Caki2 (cell line): ENCODE results near the gene PROZ. TPM values are rescaled to one million over a fixed set of nuclear protein-coding genes. Genes with fewer than 3 reads are reported as not detected.

Source experiments
- DNase-seq: peaks from one replicate; pipeline ENCODE4 v3.0.0-alpha.2; 2015; ENCODE audit warnings: low read depth
- in situ Hi-C: cut with HindIII; loops from 2 replicates; pipeline ENCODE4 v1.10.0; 2016; ENCODE audit warnings: low sequenced_read_pairs, low pct_unique_long_range_greater_than_20kb, mixed read lengths
- total RNA-seq: library from RNA; depleted of rRNA; stranded (reverse); fragments of >200 nt; shearing (Covaris generic); gene quantifications from 2 replicates; pipeline ENCODE4 v1.2.3, GENCODE V29; 2014; ENCODE audit warnings: low replicate concordance

Gene PROZ
- total RNA-seq, 1 experiment from 2014 or later: not detected

- no peak for DNase-seq
- in situ Hi-C loops: no loop called here
Measured at GRCh38 chr13:113135281-113135760, 23.1 kb upstream of the PROZ start.

- no peak for DNase-seq
- in situ Hi-C loops: no loop called here
Measured at GRCh38 chr13:113137691-113138298, 20.7 kb upstream of the PROZ start.

- in situ Hi-C loops: no loop called here
- no peak for DNase-seq
Measured at GRCh38 chr13:113138792-113139551, 19.5 kb upstream of the PROZ start.

- in situ Hi-C loops: no loop called here
- DNase-seq: no peak
Measured at GRCh38 chr13:113139577-113139976, 18.9 kb upstream of the PROZ start.

GRCh38 chr13:113140677-113141600, 17.5 kb upstream of the PROZ start:
- DNase-seq: no peak
- in situ Hi-C loops: no loop called here

GRCh38 chr13:113141601-113141970, 16.9 kb upstream of the PROZ start:
- no peak for DNase-seq
- in situ Hi-C loops: no loop called here

- no peak for DNase-seq
- in situ Hi-C loops: no loop called here
Measured at GRCh38 chr13:113142876-113143275, 15.6 kb upstream of the PROZ start.

GRCh38 chr13:113143466-113144254, 14.8 kb upstream of the PROZ start:
- in situ Hi-C loops: no loop called here
- no peak for DNase-seq

GRCh38 chr13:113144255-113144629, 14.2 kb upstream of the PROZ start:
- in situ Hi-C loops: no loop called here
- DNase-seq: no peak

- DNase-seq: no peak
- in situ Hi-C loops: no loop called here
Measured at GRCh38 chr13:113145496-113145895, 13.0 kb upstream of the PROZ start.

- in situ Hi-C loops: no loop called here
- no peak for DNase-seq
Measured at GRCh38 chr13:113145911-113146598, 12.4 kb upstream of the PROZ start.

GRCh38 chr13:113146750-113147149, 11.7 kb upstream of the PROZ start:
- in situ Hi-C loops: no loop called here
- no peak for DNase-seq

GRCh38 chr13:113147206-113147605, 11.2 kb upstream of the PROZ start:
- in situ Hi-C loops: no loop called here
- DNase-seq: no peak

GRCh38 chr13:113148407-113148806, 10.0 kb upstream of the PROZ start:
- DNase-seq: no peak
- in situ Hi-C loops: no loop called here

- no peak for DNase-seq
- in situ Hi-C loops: no loop called here
Measured at GRCh38 chr13:113148940-113149503, 9.4 kb upstream of the PROZ start.

GRCh38 chr13:113149711-113150549, 8.5 kb upstream of the PROZ start:
- in situ Hi-C loops: no loop called here
- no peak for DNase-seq
